Measurements from ENCODE around the gene TIPARP.
A peak's percentile ranks its signal among the peaks of the same experiment; 100 is the strongest.
"Not testable (repeated sequence)": the region's sequence is repeated elsewhere in the genome, so short reads cannot be mapped to it uniquely, and the experiment has no call there.

TIPARP gene

GRCh38 chr3:156648086-156648485, 26.3 kb upstream of the TIPARP start:
- no peak for DNase-seq

DNA sequence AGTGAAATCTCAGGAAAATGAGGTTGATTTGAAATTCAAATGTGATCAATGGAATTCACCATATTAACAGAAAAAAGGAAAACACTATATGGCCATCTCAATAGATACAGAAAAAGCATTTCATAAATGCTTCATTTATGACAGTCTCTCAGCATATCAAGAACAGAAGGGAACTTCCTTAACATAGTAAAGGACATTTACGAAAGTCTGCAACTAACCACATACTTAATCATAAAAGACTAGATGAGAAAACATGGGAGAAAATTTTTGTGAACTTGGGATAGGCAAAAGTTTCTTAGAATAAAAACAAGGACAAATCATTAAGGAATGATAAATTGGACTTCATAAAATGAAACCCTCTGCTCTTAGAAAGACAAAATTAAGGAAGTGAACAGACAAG, 24.7 kb upstream of the TIPARP start:
- no peak for DNase-seq

- not testable (repeated sequence) for DNase-seq
Observed at GRCh38 chr3:156652661-156653060, 21.7 kb upstream of the TIPARP start.

- no peak for DNase-seq
Observed at GRCh38 chr3:156654834-156655233, 19.6 kb upstream of the TIPARP start.

DNA sequence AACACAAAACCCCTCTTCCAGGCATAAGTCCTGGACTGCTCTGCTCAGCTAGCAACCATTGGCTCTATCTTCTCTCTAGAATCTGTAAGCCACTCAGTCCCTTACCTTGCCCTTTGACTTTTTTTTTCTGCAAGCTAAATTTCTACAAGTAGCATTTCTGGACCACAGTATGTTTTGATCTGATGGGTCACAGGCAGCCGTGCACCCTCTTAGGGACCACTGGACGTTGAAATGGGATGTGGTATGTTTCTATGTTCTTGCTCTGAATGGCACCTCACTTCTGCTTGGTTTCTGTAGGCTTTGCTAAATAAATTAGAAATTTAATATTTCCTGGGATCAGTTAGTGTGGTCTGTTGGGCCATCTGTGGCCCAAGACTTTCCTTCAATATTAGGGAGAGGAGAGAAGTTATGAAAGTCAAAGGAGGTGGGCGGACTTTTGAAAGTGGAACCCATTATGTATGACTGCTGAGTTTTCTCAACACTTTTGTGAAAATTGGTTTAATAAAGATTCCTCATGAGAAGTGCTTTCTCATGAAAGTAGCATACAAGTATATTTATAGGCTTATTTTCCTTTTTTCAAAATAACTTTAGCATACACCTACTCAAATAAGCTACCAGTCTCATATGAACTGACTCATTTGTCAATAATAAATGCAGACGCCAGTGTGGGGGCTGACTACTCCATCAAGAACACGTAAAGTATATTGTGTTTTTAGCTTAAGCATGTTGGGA, 18.4 kb upstream of the TIPARP start:
- DNase-seq: no peak

DNA sequence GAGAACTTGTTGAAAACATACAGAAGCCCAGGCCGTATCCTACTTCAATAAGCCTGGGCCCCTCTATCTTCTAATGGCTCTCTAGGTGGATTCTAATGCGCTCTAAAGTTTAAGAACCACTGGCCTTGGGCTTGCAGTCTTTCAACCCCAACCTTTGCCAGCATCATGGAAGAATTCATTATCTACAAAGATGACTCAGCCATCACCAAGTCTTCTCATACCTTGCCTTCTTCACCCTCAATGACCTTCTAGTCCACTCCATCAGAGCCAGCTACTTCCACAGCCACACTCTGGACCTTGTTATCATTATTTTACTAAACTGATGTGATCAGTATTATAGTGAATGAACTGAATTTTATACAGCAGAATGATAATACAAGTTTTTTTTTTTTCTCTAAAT, 16.9 kb upstream of the TIPARP start:
- DNase-seq: no peak

GRCh38 chr3:156657862-156658731, 16.3 kb upstream of the TIPARP start:
- no peak for DNase-seq

GRCh38 chr3:156658732-156659090, 15.7 kb upstream of the TIPARP start:
- DNase-seq: no peak

DNA sequence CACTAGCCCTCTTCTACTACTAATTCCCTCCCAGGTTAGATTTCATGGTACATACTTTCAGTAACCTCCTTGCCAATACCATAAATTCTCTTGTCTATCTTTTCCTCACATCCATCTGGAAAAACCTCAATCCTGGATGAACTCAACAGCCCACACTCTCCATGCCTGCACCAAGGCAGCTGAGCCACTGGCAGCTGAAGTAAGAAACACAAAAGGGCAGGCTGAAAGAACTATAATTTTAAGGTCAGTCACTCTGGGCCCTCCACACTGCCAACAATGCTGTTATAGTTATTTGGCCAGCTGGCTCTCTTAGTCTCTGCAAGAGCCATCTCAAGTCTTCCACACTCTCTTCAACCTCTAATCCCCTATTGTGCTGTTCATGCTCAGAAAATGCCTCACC, 15.1 kb upstream of the TIPARP start:
- DNase-seq: no peak

GRCh38 chr3:156661155-156661554, 13.2 kb upstream of the TIPARP start:
- no peak for DNase-seq

DNA sequence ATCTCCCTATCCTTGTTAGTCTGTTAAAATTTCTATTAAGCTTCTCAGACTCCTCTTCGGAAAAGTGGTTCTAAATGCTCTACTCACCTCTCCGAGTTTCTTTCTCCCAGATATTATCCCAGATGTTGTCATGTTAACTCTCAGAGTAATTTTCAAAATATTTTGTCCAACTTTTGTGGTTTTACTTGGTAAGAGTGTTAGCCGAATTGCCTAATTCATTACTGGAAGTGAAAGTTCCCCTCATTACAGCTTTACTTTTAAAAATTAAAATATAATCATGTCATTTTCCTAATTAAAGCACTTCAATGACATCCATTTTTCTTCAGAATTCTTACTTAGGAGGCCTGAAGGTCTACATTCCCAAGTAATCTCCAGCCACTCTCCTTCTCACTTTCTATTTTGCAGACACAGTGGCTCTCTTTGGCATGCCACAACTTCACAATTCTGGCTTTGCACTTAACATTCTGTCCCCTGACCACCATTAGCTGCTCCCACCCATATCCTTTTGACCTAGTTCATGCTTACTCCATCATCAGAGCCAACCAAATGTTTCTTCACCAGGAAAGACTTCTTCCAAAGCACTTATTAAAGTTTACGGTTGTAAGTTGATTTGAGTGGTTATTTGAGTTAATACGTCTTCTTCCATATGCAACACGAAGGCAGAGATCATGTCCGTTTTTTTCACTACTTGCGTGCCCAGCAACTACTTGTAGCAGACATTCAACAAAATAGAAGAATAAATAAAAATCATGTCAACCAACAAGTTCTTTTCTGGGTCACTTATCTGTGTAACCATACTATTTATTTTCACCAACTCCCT, 10.2 kb upstream of the TIPARP start:
- no peak for DNase-seq

GRCh38 chr3:156664831-156665178, 9.6 kb upstream of the TIPARP start:
- no peak for DNase-seq

DNA sequence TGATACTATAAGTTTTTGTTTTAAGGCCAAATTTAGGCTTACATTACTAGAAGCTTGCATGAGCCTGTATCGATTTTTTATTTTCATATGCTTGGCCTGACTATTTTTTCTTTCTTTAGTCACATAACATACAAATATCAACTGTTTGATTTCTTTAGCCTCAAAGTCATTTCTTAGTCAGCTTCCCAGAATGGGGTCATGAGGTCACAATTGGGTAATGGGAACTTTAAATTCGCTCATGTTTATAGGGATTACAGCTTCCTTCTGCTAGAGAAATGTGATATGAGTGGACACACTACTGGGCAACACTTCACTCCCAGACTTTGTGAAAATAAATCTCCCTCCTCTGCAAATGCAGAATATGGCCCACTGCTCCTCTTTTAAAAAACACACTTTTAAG, 9.1 kb upstream of the TIPARP start:
- DNase-seq: no peak

DNA sequence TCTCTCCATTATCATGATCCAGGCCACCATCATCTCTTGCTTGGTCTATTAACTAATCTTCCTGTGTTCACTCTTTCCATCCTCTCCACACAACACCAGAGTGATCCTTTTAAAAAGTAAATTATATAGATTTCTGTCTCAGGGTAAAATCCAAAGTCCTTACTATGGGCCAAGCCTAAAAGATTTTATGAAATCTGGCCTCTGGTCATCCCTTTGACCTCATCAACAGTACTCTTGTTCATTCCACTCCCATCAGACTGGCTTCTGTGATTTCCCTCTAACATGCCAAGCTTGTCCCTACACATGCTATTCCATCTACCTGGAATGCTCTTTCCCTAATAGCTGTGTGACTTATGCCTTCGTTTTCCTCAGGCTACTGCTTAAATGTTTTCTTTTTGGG, 8.3 kb upstream of the TIPARP start:
- no peak for DNase-seq

- DNase-seq: no peak
Observed at GRCh38 chr3:156668073-156668763, 6.2 kb upstream of the TIPARP start.

DNA sequence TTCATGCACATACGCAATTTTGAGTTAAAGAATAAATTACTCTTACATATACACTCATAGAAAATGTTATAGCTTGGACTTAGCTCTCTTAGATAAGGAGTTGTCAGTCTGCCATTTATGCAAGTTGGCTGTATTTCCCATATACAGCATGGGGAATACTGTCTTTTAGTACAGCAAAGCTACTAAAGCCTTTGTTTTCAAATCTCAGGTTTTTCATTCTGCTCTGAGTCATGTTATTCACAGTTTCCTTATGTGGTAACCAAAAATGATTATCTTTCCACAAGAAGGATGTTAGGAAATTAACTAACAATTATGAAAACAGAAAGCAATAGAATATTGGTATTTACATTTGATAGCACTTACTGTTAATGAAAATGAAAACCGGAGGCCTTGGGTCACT, 4.3 kb upstream of the TIPARP start:
- no peak for DNase-seq

GRCh38 chr3:156670652-156671051, 3.7 kb upstream of the TIPARP start:
- no peak for DNase-seq

DNA sequence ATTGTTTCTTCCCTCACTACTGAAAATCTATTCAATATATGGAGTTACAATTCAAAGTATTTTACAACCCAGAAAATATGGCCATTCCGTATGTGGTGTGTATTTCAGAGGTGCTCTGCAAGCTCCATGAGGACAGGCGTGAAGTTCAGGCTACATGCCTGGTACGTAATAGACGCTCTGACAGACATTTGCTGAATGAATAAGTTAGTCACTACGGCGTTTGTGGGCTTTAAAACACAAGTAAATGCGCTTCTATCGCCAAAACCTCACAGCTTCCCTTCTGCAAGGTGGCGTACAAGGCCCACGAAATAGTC, 701 bp upstream of the TIPARP start:
- no peak for DNase-seq

DNA sequence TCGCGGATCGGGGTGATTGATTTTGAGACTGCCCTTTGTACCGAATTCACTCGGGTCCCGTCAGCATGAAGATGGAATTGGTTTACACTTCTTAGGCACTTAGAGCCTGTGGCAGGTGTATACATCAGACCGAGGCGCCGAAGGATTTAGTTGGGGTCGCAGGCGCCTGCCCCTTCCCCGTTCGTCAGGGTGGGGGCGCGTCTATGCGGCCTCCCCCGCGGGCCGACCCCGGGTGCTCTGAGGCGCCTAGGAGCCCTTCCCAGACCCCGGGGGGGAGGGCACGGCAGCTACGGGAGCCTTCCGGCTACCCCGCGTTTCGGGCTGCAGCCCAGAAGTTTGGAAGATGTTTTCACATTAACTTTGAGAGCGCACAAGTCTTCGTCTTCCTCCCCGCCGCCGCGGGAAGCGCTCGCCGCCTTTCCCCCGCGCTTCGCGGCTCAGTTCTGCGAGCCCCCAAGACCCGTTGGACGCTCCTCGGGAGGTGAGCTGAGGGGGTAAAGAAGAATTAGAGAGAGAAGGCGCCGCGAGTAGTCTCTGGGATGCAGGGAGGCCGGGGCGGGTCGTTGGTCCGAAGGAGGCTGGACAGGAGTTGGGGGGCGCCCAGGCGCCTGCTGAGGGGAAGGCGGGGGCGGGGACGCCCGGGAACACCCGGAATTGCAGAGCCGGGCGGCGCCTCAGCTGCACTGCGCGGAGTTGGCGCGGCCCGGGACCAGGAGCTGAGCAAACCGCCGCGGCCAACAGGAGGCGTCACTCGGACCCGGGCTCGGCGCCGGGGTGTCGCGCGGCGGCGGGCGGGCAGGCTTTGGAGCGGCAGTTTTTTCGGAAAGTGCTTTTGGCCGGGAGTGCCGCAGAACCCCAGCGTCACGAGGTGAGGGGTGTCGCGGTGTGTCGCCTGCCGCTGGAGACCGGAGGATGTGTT, 780 bp downstream of the TIPARP start:
- DNase-seq: peak; percentile 82

DNA sequence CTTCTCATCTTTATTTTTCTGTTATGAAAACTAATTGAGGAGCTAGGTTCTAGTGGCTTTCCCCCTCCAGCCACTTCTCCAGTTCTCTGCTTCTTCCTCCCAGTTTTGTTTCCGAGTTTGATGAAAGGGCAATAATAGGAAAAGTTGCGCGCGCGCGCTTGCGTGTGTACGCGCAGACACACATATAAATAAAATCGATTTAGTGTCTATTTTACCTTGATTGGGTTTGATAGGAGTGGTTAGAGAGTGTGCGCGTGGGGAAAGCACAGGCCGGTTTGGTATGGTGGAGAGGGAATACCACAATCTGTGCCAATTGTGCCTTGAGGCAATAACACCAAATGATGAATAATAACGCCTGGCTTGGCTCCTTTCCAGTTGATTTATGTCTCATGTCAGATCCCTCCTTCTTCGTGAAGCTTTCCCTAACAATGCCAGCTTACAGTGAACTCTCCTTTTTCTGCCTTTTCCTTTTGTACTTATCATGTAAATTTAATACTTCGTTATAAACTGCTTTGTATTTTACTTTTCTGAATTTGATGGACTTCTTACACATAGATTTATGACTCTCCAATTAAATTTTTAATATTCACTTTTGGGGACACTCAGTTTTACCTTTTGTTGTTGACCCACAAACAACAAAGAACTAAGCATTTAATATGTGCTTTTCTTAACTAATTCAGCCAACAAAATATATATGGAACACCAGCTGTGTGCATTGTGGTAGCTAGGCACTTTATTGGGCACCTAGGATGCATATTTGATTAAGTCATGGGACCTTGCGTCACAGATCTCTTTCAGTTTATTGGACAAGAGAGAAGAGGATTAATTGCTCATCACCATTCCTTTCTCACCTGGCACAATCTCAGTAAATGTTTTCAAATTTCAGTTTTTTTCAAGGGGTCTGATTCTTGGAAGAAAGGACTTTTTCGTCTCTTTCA, 1.7 kb downstream of the TIPARP start:
- DNase-seq: peak; percentile 74
